ENCODE results near the gene NLRP11.

NLRP11 gene

DNA sequence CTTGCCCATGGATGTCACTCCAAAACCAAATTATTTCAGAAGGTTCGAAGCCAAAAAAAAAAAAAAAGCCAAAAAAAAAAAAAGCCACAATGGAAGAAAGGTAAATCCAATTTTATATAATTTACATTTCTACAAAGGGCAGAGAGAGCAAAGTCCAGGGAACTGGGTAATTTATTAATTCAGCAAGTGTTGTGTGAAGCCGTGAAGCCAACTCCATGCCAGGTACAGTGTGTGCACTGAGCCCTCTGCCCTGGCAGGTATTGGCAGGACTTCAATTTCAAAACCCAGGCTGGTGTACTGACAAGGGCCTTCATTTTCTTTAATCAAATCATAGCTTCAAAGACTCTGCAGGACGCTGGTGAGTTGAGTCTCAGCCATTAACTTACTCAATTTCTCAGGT lies 78.4 kb downstream of the NLRP11 start:
- Histone ChIP-seq H3K27me3 (no peaks in the 10 kb centered on the region), H3K36me3 (no peaks in the 10 kb centered on the region), H3K9me3 (replicated peaks in 1 of 11) (no peaks in the 10 kb centered on the region), H3K27ac (no peak overlapping the region), H4K20me1 (no peaks in the 10 kb centered on the region), H3K4me3 (no peak overlapping the region), H3K9ac (no peak overlapping the region), H3K4me1 (no peaks in the 10 kb centered on the region), H3K4me2 (no peak overlapping the region)
- no peak for TF ChIP-seq Cebpa-rat (IDR thresholded peaks at IDR 0.05)

- H3K4me1 ChIP-seq = no peaks in the 10 kb centered on the region
- H3K27me3 ChIP-seq = no peaks in the 10 kb centered on the region
- H3K4me3 ChIP-seq = no peak overlapping the region
- no peak overlapping the region for H3K9ac ChIP-seq
- H3K9me3 ChIP-seq (replicated peaks in 1 of 11) = no peaks in the 10 kb centered on the region
- TF ChIP-seq Cebpa-rat (IDR thresholded peaks at IDR 0.05) = no peak
- H3K4me2 ChIP-seq = no peak overlapping the region
- no peaks in the 10 kb centered on the region for H3K36me3 ChIP-seq
- no peak overlapping the region for H3K27ac ChIP-seq
- no peaks in the 10 kb centered on the region for H4K20me1 ChIP-seq
Observed at GRCh38 chr19:55750715-55751114, 81.1 kb downstream of the NLRP11 start.

DNA sequence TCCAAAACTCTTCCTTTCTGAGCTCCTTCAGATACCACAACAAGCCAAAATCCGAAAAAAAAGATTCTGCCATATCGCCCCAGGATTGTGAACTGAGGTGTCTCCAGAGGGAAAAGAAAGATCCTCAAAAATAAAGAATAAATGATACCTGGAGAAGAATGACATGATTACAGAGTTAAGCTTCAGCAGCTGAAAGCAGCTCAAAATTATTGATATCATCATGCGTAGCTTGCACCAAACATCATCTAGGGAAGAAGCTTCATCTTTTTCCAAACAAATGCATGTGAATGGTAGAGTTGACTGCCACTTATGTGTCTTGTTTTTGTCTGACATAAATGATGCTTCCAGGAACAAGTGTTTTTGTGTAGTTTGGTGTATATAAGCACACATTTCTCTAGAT lies 93.5 kb downstream of the NLRP11 start, which contains the start of gene NLRP9:
Gene NLRP9, minus strand, starts transcription at position 101 of the 400 bp plus-strand sequence. Its CDS starts 28 bp downstream, at position 73.
- Histone ChIP-seq H3K36me3 (no peaks in the 10 kb centered on the region), H3K9ac (no peak within 1 kb of the TSS), H3K4me2 (no peak within 1 kb of the TSS), H3K4me3 (no peak within 1 kb of the TSS), H3K9me3 (replicated peaks in 1 of 11) (no peaks in the 10 kb centered on the region), H3K4me1 (no peaks in the 10 kb centered on the region; a peak in 1 of 20 replicates), H3K27ac (no peak within 1 kb of the TSS), H3K27me3 (no peaks in the 10 kb centered on the region), H4K20me1 (no peaks in the 10 kb centered on the region)
- TF ChIP-seq Cebpa-rat (IDR thresholded peaks at IDR 0.05) = no peak

Measured in BLaER1 treated with 17β-estradiol and CSF1 and Interleukin-3, amounts not matched to agents 10 nM and 100 nM (cell line).